Parathyroid adenoma (tissue), 2 donors: ENCODE results near the gene RESP18.
"Not testable (repeated sequence)": the region's sequence is repeated elsewhere in the genome, so short reads cannot be mapped to it uniquely, and the experiment has no call there.

Experiments
- H2AFZ ChIP-seq: fragments of 300-600 bp; sonication (generic); one replicate; pipeline ENCODE4 v1.7.0; 2017; ENCODE audit warnings: antibody characterized with exemption, mild to moderate bottlenecking
- H3K27ac ChIP-seq: fragments of 300-600 bp; sonication (generic); one replicate; pipeline ENCODE4 v1.7.0; 2017
- H3K27me3 ChIP-seq: fragments of 300-600 bp; sonication (generic); one replicate; pipeline ENCODE4 v1.7.0; 2017; ENCODE audit warnings: low read length; ENCODE audit not compliant: control insufficient read depth, insufficient read depth
- H3K36me3 ChIP-seq: fragments of 300-600 bp; sonication (generic); one replicate; pipeline ENCODE4 v1.7.0; 2017; ENCODE audit warnings: low read length; ENCODE audit not compliant: control insufficient read depth, insufficient read depth
- H3K4me1 ChIP-seq: fragments of 300-600 bp; sonication (generic); one replicate; pipeline ENCODE4 v1.7.0; 2017; ENCODE audit warnings: control low read depth
- H3K4me2 ChIP-seq: fragments of 300-600 bp; sonication (generic); one replicate; pipeline ENCODE4 v1.7.0; 2017; ENCODE audit warnings: low read length
- H3K4me3 ChIP-seq: fragments of 300-600 bp; sonication (generic); one replicate; pipeline ENCODE4 v1.7.0; 2017; ENCODE audit warnings: low read depth, low read length
- H3K79me2 ChIP-seq: fragments of 300-600 bp; sonication (generic); one replicate; pipeline ENCODE4 v1.7.0; 2017; ENCODE audit warnings: control low read depth
- H3K9ac ChIP-seq: fragments of 300-600 bp; sonication (generic); one replicate; pipeline ENCODE4 v1.7.0; 2017; ENCODE audit warnings: mild to moderate bottlenecking
- H3K9me3 ChIP-seq: fragments of 300-600 bp; sonication (generic); one replicate; pipeline ENCODE4 v1.7.0; 2017; ENCODE audit warnings: low read length; ENCODE audit not compliant: control insufficient read depth
- TF ChIP-seq, protein P1 (sequence below): fragments of 300-600 bp; sonication (generic); IDR thresholded peaks from one replicate; pipeline ENCODE4 v1.7.0; 2017; ENCODE audit warnings: antibody characterized with exemption, mild to moderate bottlenecking
- donor health status: primary hyperparathyroidism.

RESP18 gene

DNA sequence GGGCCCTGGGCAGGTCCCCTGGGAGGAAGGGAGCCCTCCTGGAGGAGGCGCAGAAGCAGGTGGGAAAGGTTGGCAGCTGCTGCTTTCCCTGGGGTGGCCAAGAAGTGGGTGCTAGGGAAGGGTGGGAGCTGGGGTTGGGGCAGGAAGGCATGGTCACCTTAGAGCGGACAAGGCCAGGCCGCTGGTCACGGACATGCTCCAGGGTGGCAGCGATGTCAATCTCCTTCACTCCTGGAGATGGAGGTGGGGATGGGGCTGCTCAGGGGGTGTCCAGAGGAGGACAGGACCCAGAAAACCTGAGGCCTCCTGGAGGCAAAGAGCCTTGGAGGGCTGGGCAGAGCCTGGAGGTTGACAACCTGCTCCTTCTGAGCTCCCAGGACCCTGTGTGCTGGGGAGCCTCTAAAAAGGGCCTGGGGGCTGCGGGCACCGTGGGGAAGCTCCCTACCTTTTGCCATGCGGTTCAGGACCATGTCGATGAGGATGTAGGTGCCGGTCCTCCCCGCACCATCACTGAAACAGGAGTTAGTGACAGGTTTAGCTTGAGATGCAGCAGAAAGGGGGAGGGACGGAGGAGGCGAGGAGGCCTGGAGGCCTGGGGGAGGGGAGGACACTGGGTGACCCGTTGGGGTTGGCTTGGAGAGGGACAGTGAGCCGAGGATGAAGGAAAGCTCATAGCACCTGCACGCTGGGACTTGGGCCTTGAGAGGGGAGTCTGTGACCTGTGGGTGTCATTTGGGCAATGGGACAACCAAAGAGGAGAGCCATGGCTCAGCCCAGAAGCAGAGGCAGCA, 42.0 kb downstream of the RESP18 start:
- Histone ChIP-seq H3K4me2 (no peak overlapping the region), H3K27me3 (no peaks in the 10 kb centered on the region), H3K9ac (no peak overlapping the region), H3K4me3 (no peak overlapping the region), H3K36me3 (no peaks in the 10 kb centered on the region), H3K4me1 (peaks cover 6% of the 10 kb centered on the region), H3K79me2 (no peaks in the 10 kb centered on the region), H2AFZ (no peak overlapping the region), H3K9me3 (no peaks in the 10 kb centered on the region), H3K27ac (no peak overlapping the region)
- TF ChIP-seq, protein P1, sequence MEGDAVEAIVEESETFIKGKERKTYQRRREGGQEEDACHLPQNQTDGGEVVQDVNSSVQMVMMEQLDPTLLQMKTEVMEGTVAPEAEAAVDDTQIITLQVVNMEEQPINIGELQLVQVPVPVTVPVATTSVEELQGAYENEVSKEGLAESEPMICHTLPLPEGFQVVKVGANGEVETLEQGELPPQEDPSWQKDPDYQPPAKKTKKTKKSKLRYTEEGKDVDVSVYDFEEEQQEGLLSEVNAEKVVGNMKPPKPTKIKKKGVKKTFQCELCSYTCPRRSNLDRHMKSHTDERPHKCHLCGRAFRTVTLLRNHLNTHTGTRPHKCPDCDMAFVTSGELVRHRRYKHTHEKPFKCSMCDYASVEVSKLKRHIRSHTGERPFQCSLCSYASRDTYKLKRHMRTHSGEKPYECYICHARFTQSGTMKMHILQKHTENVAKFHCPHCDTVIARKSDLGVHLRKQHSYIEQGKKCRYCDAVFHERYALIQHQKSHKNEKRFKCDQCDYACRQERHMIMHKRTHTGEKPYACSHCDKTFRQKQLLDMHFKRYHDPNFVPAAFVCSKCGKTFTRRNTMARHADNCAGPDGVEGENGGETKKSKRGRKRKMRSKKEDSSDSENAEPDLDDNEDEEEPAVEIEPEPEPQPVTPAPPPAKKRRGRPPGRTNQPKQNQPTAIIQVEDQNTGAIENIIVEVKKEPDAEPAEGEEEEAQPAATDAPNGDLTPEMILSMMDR, result no peak

GRCh38 chr2:219289537-219290361, 42.8 kb downstream of the RESP18 start:
- Histone ChIP-seq H3K4me2 (no peak overlapping the region), H3K27me3 (no peaks in the 10 kb centered on the region), H3K79me2 (no peaks in the 10 kb centered on the region), H3K9me3 (no peaks in the 10 kb centered on the region), H3K4me3 (no peak overlapping the region), H2AFZ (no peak overlapping the region), H3K4me1 (peaks cover 3% of the 10 kb centered on the region), H3K9ac (no peak overlapping the region), H3K27ac (no peak overlapping the region), H3K36me3 (no peaks in the 10 kb centered on the region)
- TF ChIP-seq, protein P1, result no peak

- H2AFZ ChIP-seq, result no peak overlapping the region
- no peaks in the 10 kb centered on the region for H3K27me3 ChIP-seq
- H3K9me3 ChIP-seq, result no peaks in the 10 kb centered on the region
- H3K4me2 ChIP-seq, result no peak overlapping the region
- no peak overlapping the region for H3K9ac ChIP-seq
- no peak overlapping the region for H3K4me3 ChIP-seq
- TF ChIP-seq, protein P1, result no peak
- no peaks in the 10 kb centered on the region for H3K36me3 ChIP-seq
- H3K4me1 ChIP-seq, result no peaks in the 10 kb centered on the region
- no peak overlapping the region for H3K27ac ChIP-seq
- no peaks in the 10 kb centered on the region for H3K79me2 ChIP-seq
Observed at GRCh38 chr2:219289195-219289536, 43.4 kb downstream of the RESP18 start.

DNA sequence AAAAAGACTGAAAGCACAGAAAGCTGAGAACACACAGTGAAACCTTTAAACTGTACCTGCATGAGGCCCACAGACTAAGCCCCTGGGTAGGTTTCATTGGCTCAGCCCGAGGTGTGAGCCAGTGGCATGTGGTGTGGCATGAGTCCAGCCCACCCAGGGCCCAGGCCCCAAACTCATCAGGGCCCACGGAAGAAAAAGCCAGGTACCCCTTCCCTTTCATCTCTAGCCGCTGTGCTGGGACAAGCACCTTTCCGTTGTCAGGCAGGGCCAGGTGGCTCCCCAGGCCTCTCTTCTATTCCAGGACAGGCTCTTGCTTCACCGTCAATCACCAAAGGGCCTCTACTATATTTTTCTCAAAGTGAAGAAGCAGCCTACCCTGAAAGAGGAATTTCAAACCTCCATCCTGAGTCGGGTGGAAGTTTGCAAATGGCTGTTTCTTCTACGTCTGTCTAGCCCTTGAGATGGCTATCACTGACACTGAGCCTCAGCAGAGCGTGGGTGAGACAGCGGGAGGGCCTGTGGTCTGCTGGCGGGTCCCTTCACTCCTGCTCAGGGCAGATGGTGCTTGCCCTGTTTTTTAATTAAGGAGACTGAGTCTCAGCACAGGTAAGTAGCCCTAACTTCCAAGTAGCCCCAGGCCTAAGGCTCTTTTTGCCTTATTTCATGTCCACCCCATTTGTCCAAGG, 44.8 kb downstream of the RESP18 start:
- TF ChIP-seq, protein P1, result no peak
- no peaks in the 10 kb centered on the region for H3K36me3 ChIP-seq
- no peaks in the 10 kb centered on the region for H3K9me3 ChIP-seq
- no peaks in the 10 kb centered on the region for H3K27me3 ChIP-seq
- no peak overlapping the region for H2AFZ ChIP-seq
- H3K4me3 ChIP-seq, result no peak overlapping the region
- no peak overlapping the region for H3K9ac ChIP-seq
- H3K79me2 ChIP-seq, result no peaks in the 10 kb centered on the region
- no peak overlapping the region for H3K27ac ChIP-seq
- H3K4me2 ChIP-seq, result no peak overlapping the region
- H3K4me1 ChIP-seq, result no peaks in the 10 kb centered on the region

DNA sequence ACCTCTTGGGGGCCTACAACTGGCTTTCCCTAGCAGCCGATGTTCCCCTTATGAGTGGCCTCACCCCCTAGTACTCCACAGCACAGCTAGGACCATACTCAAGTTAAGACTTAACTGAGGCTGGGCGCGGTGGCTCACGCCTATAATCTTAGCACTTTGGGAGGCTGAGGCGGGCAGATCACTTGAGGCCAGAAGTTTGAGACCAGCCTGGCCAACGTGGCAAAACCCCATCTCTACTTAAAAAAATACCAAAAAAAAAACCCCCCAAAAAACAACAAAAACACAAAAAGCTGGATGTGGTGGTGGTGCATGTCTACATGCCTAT, 45.5 kb downstream of the RESP18 start:
- not testable (repeated sequence) for H3K79me2 ChIP-seq, H3K27ac ChIP-seq, H3K4me2 ChIP-seq, H2AFZ ChIP-seq, H3K27me3 ChIP-seq, H3K4me1 ChIP-seq, H3K9ac ChIP-seq, H3K9me3 ChIP-seq, H3K36me3 ChIP-seq, H3K4me3 ChIP-seq
